ENCODE measurements around the gene SLC38A2.

- TF ChIP-seq CTCF (IDR thresholded peaks at IDR 0.05) (no peak), POLR2A (IDR thresholded peaks at IDR 0.05) (no peak)
Measured at GRCh38 chr12:46351138-46351537, 21.4 kb downstream of the SLC38A2 start.
